Natural killer cell (primary cell): Measurements from ENCODE around the gene OSCP1. TPM values are rescaled to one million over a fixed set of nuclear protein-coding genes. Genes with fewer than 3 reads are reported as not detected.

Experiments
- ATAC-seq, 3 donors: fragments of 150-1000 bp in 2 of 3; fragments of 200-7000 bp in 1 of 3; cut with Tn5 transposase; 1 replicate in 1 of 3; 2 replicates in 2 of 3; pipeline ENCODE4 v1.10.0; 2021; ENCODE audit warnings: mild to moderate bottlenecking in 2 of 3, moderate library complexity in 2 of 3
- DNase-seq, 2 donors: peaks; one replicate each; pipeline versions ENCODE4 v3.0.0 to v3.0.0-alpha.2; 2013 to 2021; ENCODE audit warnings: mixed read lengths in 1 of 2
- H3K27ac ChIP-seq: one replicate; pipeline ENCODE4 v1.5.1; 2013; ENCODE audit warnings: mild to moderate bottlenecking, low read length
- H3K27me3 ChIP-seq: one replicate; pipeline ENCODE4 v1.6.1; 2013; ENCODE audit warnings: low read length; ENCODE audit not compliant: control insufficient read depth, insufficient read depth
- H3K36me3 ChIP-seq: one replicate; pipeline ENCODE4 v1.6.1; 2013; ENCODE audit warnings: low read length; ENCODE audit not compliant: control insufficient read depth, insufficient read depth
- H3K4me1 ChIP-seq: one replicate; pipeline ENCODE4 v1.6.1; 2013; ENCODE audit warnings: low read length; ENCODE audit not compliant: control insufficient read depth, insufficient read depth
- H3K4me3 ChIP-seq: one replicate; pipeline ENCODE4 v1.5.1; 2013; ENCODE audit warnings: low read length
- H3K9me3 ChIP-seq: one replicate; pipeline ENCODE4 v1.6.1; 2013; ENCODE audit warnings: low read length; ENCODE audit not compliant: control insufficient read depth, insufficient read depth
- H3K27ac Mint-ChIP-seq, 2 donors: one replicate each; pipeline ENCODE4 v1.8.0; 2022; ENCODE audit warnings: mild to moderate bottlenecking in 2 of 2, mixed read lengths in 2 of 2, moderate library complexity in 1 of 2
- H3K27me3 Mint-ChIP-seq, 2 donors: one replicate each; pipeline ENCODE4 v1.8.0; 2022; ENCODE audit warnings: low read depth in 2 of 2, mixed read lengths in 2 of 2
- H3K36me3 Mint-ChIP-seq: one replicate; pipeline ENCODE4 v1.8.0; 2022; ENCODE audit warnings: mixed read lengths
- H3K4me1 Mint-ChIP-seq, 2 donors: one replicate each; pipeline ENCODE4 v1.8.0; 2022; ENCODE audit warnings: mixed read lengths in 2 of 2
- H3K4me3 Mint-ChIP-seq: one replicate; pipeline ENCODE4 v1.8.0; 2022; ENCODE audit warnings: mild to moderate bottlenecking, moderate library complexity, mixed read lengths
- H3K9me3 Mint-ChIP-seq, 2 donors: one replicate each; pipeline ENCODE4 v1.8.0; 2022; ENCODE audit warnings: mixed read lengths in 2 of 2
- WGBS: methylation state at CpG from one replicate; pipeline ENCODE4 v1.1.7; 2013; ENCODE audit warnings: missing lambda C conversion rate; ENCODE audit not compliant: insufficient coverage; 5-methylcytosine and 5-hydroxymethylcytosine counted together
- intact Hi-C: fragments of 100-400 bp; cut with micrococcal nuclease; formaldehyde crosslinking; loops from one replicate; pipeline ENCODE4 v1.14.2; 2022
- total RNA-seq, 4 donors: library from RNA; stranded (reverse); fragments of 120-200 nt in 1 of 4; gene quantifications; one replicate each; pipeline versions ENCODE4 v1.2.3 to v1.2.4, GENCODE V29; 2013 to 2022
- TF ChIP-seq, protein P1 (sequence below): fragments of 200-600 bp; IDR thresholded peaks from one replicate; pipeline ENCODE4 v1.8.0; 2022; ENCODE audit warnings: antibody characterized with exemption

The OSCP1 gene
- total RNA-seq, 3 donors from 2014 or later (not counting 1 experiment from before 2014, with no cell fraction given) = 2.3 TPM; not detected in 2

DNA sequence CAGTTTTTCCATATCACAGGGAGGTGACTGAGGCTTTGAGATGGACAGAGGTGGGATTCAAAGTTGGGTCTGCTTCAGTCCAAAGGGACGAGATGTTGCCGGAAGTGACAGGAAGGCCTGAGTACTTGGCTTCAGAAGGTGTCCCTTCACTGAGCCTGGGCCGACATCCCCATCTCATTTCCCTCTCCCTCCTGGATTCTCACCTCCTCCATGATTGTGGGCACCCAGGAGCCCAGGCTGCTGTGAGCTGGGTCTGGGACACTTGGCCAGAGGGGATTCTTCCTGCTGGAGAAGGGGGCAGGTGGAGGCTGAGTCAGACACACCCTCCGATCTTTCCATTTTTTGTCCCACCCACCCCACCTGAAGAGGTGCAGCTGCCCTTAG lies 16.8 kb upstream of the OSCP1 start:
- Mint-ChIP-seq H3K9me3 (no peaks in the 10 kb centered on the region), H3K36me3 (no peaks in the 10 kb centered on the region), H3K4me3 (no peak overlapping the region), H3K27ac (peak overlapping the region in 1 of 2 donors; percentile 47), H3K27me3 (no peaks in the 10 kb centered on the region), H3K4me1 (peaks cover 16 to 20% of the 10 kb centered on the region in 2 donors)
- no peaks in the 10 kb centered on the region for H3K36me3 ChIP-seq
- DNase-seq (no peak), ATAC-seq (no peak)
- TF ChIP-seq, protein P1, sequence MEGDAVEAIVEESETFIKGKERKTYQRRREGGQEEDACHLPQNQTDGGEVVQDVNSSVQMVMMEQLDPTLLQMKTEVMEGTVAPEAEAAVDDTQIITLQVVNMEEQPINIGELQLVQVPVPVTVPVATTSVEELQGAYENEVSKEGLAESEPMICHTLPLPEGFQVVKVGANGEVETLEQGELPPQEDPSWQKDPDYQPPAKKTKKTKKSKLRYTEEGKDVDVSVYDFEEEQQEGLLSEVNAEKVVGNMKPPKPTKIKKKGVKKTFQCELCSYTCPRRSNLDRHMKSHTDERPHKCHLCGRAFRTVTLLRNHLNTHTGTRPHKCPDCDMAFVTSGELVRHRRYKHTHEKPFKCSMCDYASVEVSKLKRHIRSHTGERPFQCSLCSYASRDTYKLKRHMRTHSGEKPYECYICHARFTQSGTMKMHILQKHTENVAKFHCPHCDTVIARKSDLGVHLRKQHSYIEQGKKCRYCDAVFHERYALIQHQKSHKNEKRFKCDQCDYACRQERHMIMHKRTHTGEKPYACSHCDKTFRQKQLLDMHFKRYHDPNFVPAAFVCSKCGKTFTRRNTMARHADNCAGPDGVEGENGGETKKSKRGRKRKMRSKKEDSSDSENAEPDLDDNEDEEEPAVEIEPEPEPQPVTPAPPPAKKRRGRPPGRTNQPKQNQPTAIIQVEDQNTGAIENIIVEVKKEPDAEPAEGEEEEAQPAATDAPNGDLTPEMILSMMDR = no peak
- no peaks in the 10 kb centered on the region for H3K9me3 ChIP-seq
- intact Hi-C loops = no loop called here
- no peak overlapping the region for H3K27ac ChIP-seq
- H3K4me1 ChIP-seq = peaks cover 13% of the 10 kb centered on the region
- 86% methylated on average over 3 of the region's 4 CpGs for WGBS
- H3K27me3 ChIP-seq = no peaks in the 10 kb centered on the region
- no peak overlapping the region for H3K4me3 ChIP-seq

- no peak overlapping the region for H3K27ac ChIP-seq
- no peaks in the 10 kb centered on the region for H3K9me3 ChIP-seq
- no peaks in the 10 kb centered on the region for H3K27me3 Mint-ChIP-seq
- no peaks in the 10 kb centered on the region for H3K27me3 ChIP-seq
- peaks cover 16 to 22% of the 10 kb centered on the region in 2 donors for H3K4me1 Mint-ChIP-seq
- H3K4me3 ChIP-seq = no peak overlapping the region
- WGBS = 92% methylated on average over 12 of the region's 12 CpGs
- TF ChIP-seq, protein P1 = no peak
- peak overlapping the region in 1 of 2 donors; percentile 90 for H3K27ac Mint-ChIP-seq
- H3K36me3 Mint-ChIP-seq = no peaks in the 10 kb centered on the region
- intact Hi-C loops = no loop called here
- peaks cover 13% of the 10 kb centered on the region for H3K4me1 ChIP-seq
- no peak overlapping the region for H3K4me3 Mint-ChIP-seq
- H3K9me3 Mint-ChIP-seq = no peaks in the 10 kb centered on the region
- H3K36me3 ChIP-seq = peaks cover 2% of the 10 kb centered on the region
- DNase-seq (no peak), ATAC-seq (no peak)
Observed at GRCh38 chr1:36466370-36467026, 16.2 kb upstream of the OSCP1 start.

- TF ChIP-seq, protein P1 = no peak
- Mint-ChIP-seq H3K27me3 (no peaks in the 10 kb centered on the region), H3K36me3 (peaks cover 5% of the 10 kb centered on the region), H3K4me1 (peaks cover 20 to 22% of the 10 kb centered on the region in 2 donors), H3K4me3 (no peak overlapping the region), H3K9me3 (no peaks in the 10 kb centered on the region), H3K27ac (peak overlapping the region in 1 of 2 donors; percentile 90)
- no peak for ATAC-seq
- no peak for DNase-seq
- WGBS = 88% methylated on average over 4 of the region's 4 CpGs
- peaks cover 13% of the 10 kb centered on the region for H3K4me1 ChIP-seq
- no peaks in the 10 kb centered on the region for H3K9me3 ChIP-seq
- peaks cover 5% of the 10 kb centered on the region for H3K36me3 ChIP-seq
- no peak overlapping the region for H3K27ac ChIP-seq
- H3K4me3 ChIP-seq = no peak overlapping the region
- no peaks in the 10 kb centered on the region for H3K27me3 ChIP-seq
- intact Hi-C loops = no loop called here
Observed at GRCh38 chr1:36465731-36466369, 15.6 kb upstream of the OSCP1 start.
